ENCODE measurements around the gene ZGLP1. TPM values are rescaled to one million over a fixed set of nuclear protein-coding genes. Genes with fewer than 3 reads are reported as not detected.
A peak's percentile ranks its signal among the peaks of the same experiment; 100 is the strongest.

The ZGLP1 gene
- total RNA-seq, 1 donor from 2014 or later: 2.3 TPM

- no peaks in the 10 kb centered on the region for H3K27me3 ChIP-seq (ENCODE audit: control insufficient read depth, insufficient read depth, low read length)
- H3K36me3 ChIP-seq (ENCODE audit: control insufficient read depth, insufficient read depth, low read length): peaks cover 4% of the 10 kb centered on the region
- DNase-seq (ENCODE audit: low read depth): no peak
- TF ChIP-seq, protein P1, sequence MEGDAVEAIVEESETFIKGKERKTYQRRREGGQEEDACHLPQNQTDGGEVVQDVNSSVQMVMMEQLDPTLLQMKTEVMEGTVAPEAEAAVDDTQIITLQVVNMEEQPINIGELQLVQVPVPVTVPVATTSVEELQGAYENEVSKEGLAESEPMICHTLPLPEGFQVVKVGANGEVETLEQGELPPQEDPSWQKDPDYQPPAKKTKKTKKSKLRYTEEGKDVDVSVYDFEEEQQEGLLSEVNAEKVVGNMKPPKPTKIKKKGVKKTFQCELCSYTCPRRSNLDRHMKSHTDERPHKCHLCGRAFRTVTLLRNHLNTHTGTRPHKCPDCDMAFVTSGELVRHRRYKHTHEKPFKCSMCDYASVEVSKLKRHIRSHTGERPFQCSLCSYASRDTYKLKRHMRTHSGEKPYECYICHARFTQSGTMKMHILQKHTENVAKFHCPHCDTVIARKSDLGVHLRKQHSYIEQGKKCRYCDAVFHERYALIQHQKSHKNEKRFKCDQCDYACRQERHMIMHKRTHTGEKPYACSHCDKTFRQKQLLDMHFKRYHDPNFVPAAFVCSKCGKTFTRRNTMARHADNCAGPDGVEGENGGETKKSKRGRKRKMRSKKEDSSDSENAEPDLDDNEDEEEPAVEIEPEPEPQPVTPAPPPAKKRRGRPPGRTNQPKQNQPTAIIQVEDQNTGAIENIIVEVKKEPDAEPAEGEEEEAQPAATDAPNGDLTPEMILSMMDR (IDR thresholded peaks at IDR 0.05; ENCODE audit: insufficient read depth, low read length, poor library complexity, severe bottlenecking): no peak
- no peak overlapping the region for H3K4me3 ChIP-seq (ENCODE audit: low read depth, low read length)
These were observed 6.8 kb upstream of the ZGLP1 start for GRCh38 chr19:10316229-10317044.

DNA sequence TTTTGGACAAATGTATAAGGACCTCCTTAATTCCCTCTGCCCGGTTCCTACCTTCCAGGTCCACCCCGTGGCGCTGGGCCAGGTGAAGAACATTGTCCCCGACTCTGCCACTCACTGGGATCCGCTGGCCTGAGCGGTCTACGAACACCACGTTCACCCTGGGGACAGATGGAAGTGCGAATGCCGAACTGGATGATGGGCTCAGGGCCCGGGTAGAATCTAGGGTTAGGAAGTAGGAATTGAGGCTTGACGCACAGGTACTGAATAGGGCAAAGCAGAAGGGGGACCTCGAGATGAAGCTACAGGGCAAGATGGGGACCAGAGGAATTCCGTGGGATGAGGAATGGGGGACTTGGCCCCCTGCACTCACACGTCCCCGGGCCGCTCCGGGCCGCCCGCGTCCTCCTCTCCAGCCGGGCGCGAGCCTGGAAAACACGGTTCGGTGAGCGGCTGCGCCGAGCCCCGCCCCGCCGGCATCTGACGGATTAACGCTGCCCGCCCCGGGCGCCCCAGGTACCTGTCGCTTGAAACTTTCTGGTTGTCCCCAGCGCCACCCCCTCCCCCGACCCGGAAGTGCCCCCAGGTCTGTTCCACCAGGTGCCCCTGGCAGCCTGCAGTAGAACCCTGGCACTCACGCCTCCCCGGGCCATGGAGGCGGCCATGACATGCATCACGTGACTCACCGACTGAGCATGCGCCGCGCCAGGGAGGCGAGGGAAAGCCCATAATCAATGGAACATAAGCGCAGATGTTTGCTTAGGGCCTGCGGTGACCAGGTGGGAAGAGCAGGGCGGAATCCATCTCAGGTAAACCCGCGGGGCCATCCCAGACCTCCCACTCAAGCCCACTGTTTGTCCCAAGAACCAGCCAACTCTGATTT lies 6.0 kb upstream of the ZGLP1 start, which contains the start of gene FDX2:
FDX2 (minus strand) TSS at position 681 of the 880 bp plus-strand sequence; CDS start at position 662, 19 bp downstream.
- Histone ChIP-seq H3K4me3 (ENCODE audit: low read depth, low read length) (peak within 1 kb of the TSS; percentile 60), H3K27me3 (ENCODE audit: control insufficient read depth, insufficient read depth, low read length) (no peaks in the 10 kb centered on the region), H3K36me3 (ENCODE audit: control insufficient read depth, insufficient read depth, low read length) (peaks cover 4% of the 10 kb centered on the region)
- TF ChIP-seq, protein P1 (IDR thresholded peaks at IDR 0.05; ENCODE audit: insufficient read depth, low read length, poor library complexity, severe bottlenecking): no peak
- no peak for DNase-seq (ENCODE audit: low read depth)

GRCh38 chr19:10306327-10306726 lies 3.3 kb downstream of the ZGLP1 start:
- TF ChIP-seq, protein P1 (IDR thresholded peaks at IDR 0.05; ENCODE audit: insufficient read depth, low read length, poor library complexity, severe bottlenecking): no peak
- H3K4me3 ChIP-seq (ENCODE audit: low read depth, low read length): no peak overlapping the region
- no peak for DNase-seq (ENCODE audit: low read depth)
- H3K36me3 ChIP-seq (ENCODE audit: control insufficient read depth, insufficient read depth, low read length): no peaks in the 10 kb centered on the region
- no peaks in the 10 kb centered on the region for H3K27me3 ChIP-seq (ENCODE audit: control insufficient read depth, insufficient read depth, low read length)

- no peak overlapping the region for H3K4me3 ChIP-seq (ENCODE audit: low read depth, low read length)
- no peak for DNase-seq (ENCODE audit: low read depth)
- H3K27me3 ChIP-seq (ENCODE audit: control insufficient read depth, insufficient read depth, low read length): no peaks in the 10 kb centered on the region
- TF ChIP-seq, protein P1 (IDR thresholded peaks at IDR 0.05; ENCODE audit: insufficient read depth, low read length, poor library complexity, severe bottlenecking): no peak
- no peaks in the 10 kb centered on the region for H3K36me3 ChIP-seq (ENCODE audit: control insufficient read depth, insufficient read depth, low read length)
These were observed 4.3 kb downstream of the ZGLP1 start for GRCh38 chr19:10305139-10305806.

DNA sequence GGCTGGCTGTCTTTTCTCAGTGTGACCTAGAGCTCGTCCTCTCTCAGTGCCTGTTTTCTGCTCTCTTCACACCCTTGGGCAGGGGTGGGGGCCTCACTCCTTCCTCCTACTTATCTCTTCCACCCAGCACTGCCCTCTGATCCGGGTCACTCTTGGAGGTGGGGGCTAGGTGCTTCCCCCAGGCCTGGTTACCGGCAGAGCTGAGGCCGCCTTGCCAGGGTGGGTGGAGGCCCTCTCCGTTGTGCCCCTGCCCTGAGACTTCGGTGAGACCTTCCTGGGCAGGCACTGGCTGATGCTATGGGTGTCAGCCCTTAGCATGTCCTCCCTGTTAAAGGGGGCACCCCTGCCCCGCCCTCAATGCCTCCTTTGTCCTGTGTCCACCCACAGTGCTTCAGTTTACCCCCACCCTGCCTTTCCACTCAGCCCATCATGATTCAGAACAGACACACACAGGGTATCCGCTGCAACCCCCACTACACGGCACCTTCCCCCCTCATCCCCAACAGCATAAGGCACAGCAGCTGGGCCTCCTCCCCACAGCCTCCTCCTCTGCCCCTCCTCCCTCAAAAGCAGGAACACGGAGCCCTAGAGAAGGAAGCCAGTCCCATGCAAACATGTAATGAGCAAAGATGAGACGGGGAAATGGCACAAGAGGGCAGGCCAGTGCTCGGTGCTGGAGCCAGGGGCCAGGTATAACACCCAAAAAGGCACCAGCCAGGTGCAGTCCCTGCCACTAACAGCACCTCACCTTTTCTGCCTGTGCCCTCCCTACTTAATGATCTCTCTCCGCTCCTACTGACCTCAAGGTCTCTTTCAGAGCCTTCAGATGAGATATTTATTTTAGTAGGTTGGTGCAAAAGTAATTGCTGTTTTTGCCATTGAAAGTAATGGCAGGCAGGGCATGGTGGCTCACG lies 9.8 kb downstream of the ZGLP1 start:
- Histone ChIP-seq H3K36me3 (ENCODE audit: control insufficient read depth, insufficient read depth, low read length) (no peaks in the 10 kb centered on the region), H3K4me3 (ENCODE audit: low read depth, low read length) (no peak overlapping the region), H3K27me3 (ENCODE audit: control insufficient read depth, insufficient read depth, low read length) (peaks cover 21% of the 10 kb centered on the region)
- DNase-seq (ENCODE audit: low read depth): no peak
- TF ChIP-seq, protein P1 (IDR thresholded peaks at IDR 0.05; ENCODE audit: insufficient read depth, low read length, poor library complexity, severe bottlenecking): no peak

Measured in kidney epithelial cell (primary cell).